ENCODE data around the gene SMAD4.

Gene SMAD4

GRCh38 chr18:51128533-51128932 lies 98.5 kb downstream of the SMAD4 start:
- DNase-seq (ENCODE audit: extremely low read depth, low read depth), result no peak
- no peak overlapping the region for H3K4me3 ChIP-seq (replicated peaks; ENCODE audit: low read depth, low read length)
- no peak for TF ChIP-seq CTCF (IDR thresholded peaks at IDR 0.05; ENCODE audit: low read depth, low read length, missing control alignments)

- no peak for TF ChIP-seq CTCF (IDR thresholded peaks at IDR 0.05; ENCODE audit: low read depth, low read length, missing control alignments)
- H3K4me3 ChIP-seq (replicated peaks; ENCODE audit: low read depth, low read length), result no peak overlapping the region
- DNase-seq (ENCODE audit: extremely low read depth, low read depth), result no peak
Measured at GRCh38 chr18:51132256-51132935, 102.4 kb downstream of the SMAD4 start.

GRCh38 chr18:51133580-51134160 lies 103.7 kb downstream of the SMAD4 start:
- no peak overlapping the region for H3K4me3 ChIP-seq (replicated peaks; ENCODE audit: low read depth, low read length)
- no peak for TF ChIP-seq CTCF (IDR thresholded peaks at IDR 0.05; ENCODE audit: low read depth, low read length, missing control alignments)
- no peak for DNase-seq (ENCODE audit: extremely low read depth, low read depth)
